ENCODE results near the gene NEK9.

DNA sequence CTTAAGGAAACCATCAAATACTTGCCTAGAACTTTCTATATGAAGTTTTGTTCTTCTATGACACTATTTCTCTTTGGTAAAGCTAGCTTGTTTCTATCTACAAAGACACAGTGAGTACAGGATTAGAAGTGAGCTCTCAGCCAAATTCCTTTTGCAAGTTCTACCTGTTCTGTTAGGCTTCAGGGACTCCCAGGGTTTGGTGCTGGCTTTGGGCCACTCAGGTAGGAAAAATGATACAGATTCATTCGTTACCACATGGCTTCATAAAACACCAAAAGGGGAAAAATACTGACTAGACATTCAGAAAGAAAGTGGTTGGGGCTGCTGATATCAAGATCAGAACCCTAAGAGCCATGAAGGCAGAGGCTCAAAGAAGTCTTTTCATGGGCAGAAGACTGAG is 43.6 kb downstream of the NEK9 start:
- no peak for TF ChIP-seq CTCF (conservative IDR thresholded peaks at IDR 0.05; ENCODE audit: low read depth, low read length)
- no peak for TF ChIP-seq EZH2 (IDR thresholded peaks at IDR 0.05; ENCODE audit: low read length, unreplicated experiment)
- TF ChIP-seq EZH2phosphoT487 (IDR thresholded peaks at IDR 0.05; ENCODE audit: borderline replicate concordance, low read length) = no peak
